ENCODE data around the gene SEC61A2.
"Not testable (repeated sequence)": the region's sequence is repeated elsewhere in the genome, so short reads cannot be mapped to it uniquely, and the experiment has no call there.

Gene SEC61A2

GRCh38 chr10:12129222-12130111, at the start of gene SEC61A2:
Gene SEC61A2, plus strand, starts transcription at chr10:12129677. Its CDS starts 111 bp downstream, at chr10:12129788.
- peak; percentile 61 for DNase-seq

GRCh38 chr10:12081470-12081869, 48.0 kb upstream of the SEC61A2 start:
- DNase-seq, result no peak

- no peak for DNase-seq
These were observed 47.5 kb upstream of the SEC61A2 start for GRCh38 chr10:12081879-12082557.

GRCh38 chr10:12088919-12089318, 40.6 kb upstream of the SEC61A2 start:
- no peak for DNase-seq

- DNase-seq, result no peak
These were observed 38.1 kb upstream of the SEC61A2 start for GRCh38 chr10:12091421-12091820.

GRCh38 chr10:12097361-12097760, 32.1 kb upstream of the SEC61A2 start:
- not testable (repeated sequence) for DNase-seq

- DNase-seq, result peak; percentile 54
These were observed 31.7 kb upstream of the SEC61A2 start for GRCh38 chr10:12097791-12098190.

- DNase-seq, result no peak
These were observed 30.5 kb upstream of the SEC61A2 start for GRCh38 chr10:12098966-12099365.

GRCh38 chr10:12103802-12104201, 25.7 kb upstream of the SEC61A2 start:
- DNase-seq, result no peak

GRCh38 chr10:12107781-12108180, 21.7 kb upstream of the SEC61A2 start:
- DNase-seq, result no peak

- no peak for DNase-seq
These were observed 20.2 kb upstream of the SEC61A2 start for GRCh38 chr10:12109286-12109685.

- DNase-seq, result no peak
These were observed 17.9 kb upstream of the SEC61A2 start for GRCh38 chr10:12111528-12111927.

GRCh38 chr10:12113627-12114026, 15.8 kb upstream of the SEC61A2 start:
- DNase-seq, result no peak

GRCh38 chr10:12121673-12122072, 7.8 kb upstream of the SEC61A2 start:
- no peak for DNase-seq

GRCh38 chr10:12130237-12130872, 878 bp downstream of the SEC61A2 start:
- no peak for DNase-seq

- no peak for DNase-seq
These were observed 6.2 kb downstream of the SEC61A2 start for GRCh38 chr10:12135631-12136030.

- DNase-seq, result no peak
These were observed 10.6 kb downstream of the SEC61A2 start for GRCh38 chr10:12140038-12140437.

- DNase-seq, result no peak
These were observed 15.1 kb downstream of the SEC61A2 start for GRCh38 chr10:12144538-12144937.

- DNase-seq, result no peak
These were observed 20.7 kb downstream of the SEC61A2 start for GRCh38 chr10:12150163-12150562.

- no peak for DNase-seq
These were observed 25.0 kb downstream of the SEC61A2 start for GRCh38 chr10:12154516-12154915.

GRCh38 chr10:12156367-12157123, 27.1 kb downstream of the SEC61A2 start:
- DNase-seq, result no peak

- DNase-seq, result no peak
These were observed 28.6 kb downstream of the SEC61A2 start for GRCh38 chr10:12158111-12158510.

GRCh38 chr10:12160664-12161063, 31.2 kb downstream of the SEC61A2 start:
- DNase-seq, result no peak

Measured in DMS79 (cell line).